Esophagus mucosa (tissue), 1 donor: ENCODE data around the gene KRTAP5-8. TPM values are rescaled to one million over a fixed set of nuclear protein-coding genes. Genes with fewer than 3 reads are reported as not detected.
"Not testable (repeated sequence)": the region's sequence is repeated elsewhere in the genome, so short reads cannot be mapped to it uniquely, and the experiment has no call there.

ENCODE experiments used
- ATAC-seq: fragments of 200-7000 bp; cut with Tn5 transposase; one replicate; pipeline ENCODE4 v1.9.1; 2020
- total RNA-seq: library from RNA; stranded (reverse); gene quantifications from one replicate; pipeline ENCODE4 v1.2.4, GENCODE V29; 2023
- donor health status: DM: yes; HTN: yes; CAD: no.

Gene KRTAP5-8
- 0.32 TPM for total RNA-seq

GRCh38 chr11:71537977-71538665 lies at the start of gene KRTAP5-8:
TSS of gene KRTAP5-8 (plus strand) at chr11:71538025. CDS start at chr11:71538056, 31 bp downstream.
- ATAC-seq = not testable (repeated sequence)

- no peak for ATAC-seq
These were observed 49.0 kb upstream of the KRTAP5-8 start for GRCh38 chr11:71488681-71489270.

- peak; percentile 37 for ATAC-seq
These were observed 48.3 kb upstream of the KRTAP5-8 start for GRCh38 chr11:71489311-71490043.

- ATAC-seq = no peak
These were observed 47.6 kb upstream of the KRTAP5-8 start for GRCh38 chr11:71490044-71490730.

- no peak for ATAC-seq
These were observed 47.0 kb upstream of the KRTAP5-8 start for GRCh38 chr11:71490731-71491390.

- no peak for ATAC-seq
These were observed 46.3 kb upstream of the KRTAP5-8 start for GRCh38 chr11:71491531-71491930.

GRCh38 chr11:71491940-71492339 lies 45.9 kb upstream of the KRTAP5-8 start:
- no peak for ATAC-seq

- ATAC-seq = no peak
These were observed 42.3 kb upstream of the KRTAP5-8 start for GRCh38 chr11:71495286-71496230.

GRCh38 chr11:71496421-71496820 lies 41.4 kb upstream of the KRTAP5-8 start:
- ATAC-seq = no peak

GRCh38 chr11:71498091-71498490 lies 39.7 kb upstream of the KRTAP5-8 start:
- no peak for ATAC-seq

GRCh38 chr11:71499125-71499524 lies 38.7 kb upstream of the KRTAP5-8 start:
- no peak for ATAC-seq

- peak; percentile 19 for ATAC-seq
These were observed 38.3 kb upstream of the KRTAP5-8 start for GRCh38 chr11:71499546-71499945.

- ATAC-seq = peak; percentile 22
These were observed 37.2 kb upstream of the KRTAP5-8 start for GRCh38 chr11:71500601-71501021.

- no peak for ATAC-seq
These were observed 36.5 kb upstream of the KRTAP5-8 start for GRCh38 chr11:71501071-71501985.

- no peak for ATAC-seq
These were observed 35.8 kb upstream of the KRTAP5-8 start for GRCh38 chr11:71502026-71502425.

- no peak for ATAC-seq
These were observed 34.9 kb upstream of the KRTAP5-8 start for GRCh38 chr11:71502871-71503435.

- peak; percentile 69 for ATAC-seq
These were observed 33.3 kb upstream of the KRTAP5-8 start for GRCh38 chr11:71504531-71504930.

GRCh38 chr11:71505001-71505400 lies 32.8 kb upstream of the KRTAP5-8 start:
- ATAC-seq = no peak

GRCh38 chr11:71505781-71506180 lies 32.0 kb upstream of the KRTAP5-8 start:
- no peak for ATAC-seq

- no peak for ATAC-seq
These were observed 30.7 kb upstream of the KRTAP5-8 start for GRCh38 chr11:71507102-71507501.
